Esophagus squamous epithelium (tissue), 4 donors: ENCODE measurements around the gene NUDT1.

Experiments used
- POLR2A ChIP-seq, 4 donors: fragments of 450-650 bp; IDR thresholded peaks; one replicate each; pipeline ENCODE4 v1.6.1; 2017; ENCODE audit warnings: antibody characterized with exemption in 4 of 4, mild to moderate bottlenecking in 4 of 4, moderate library complexity in 3 of 4
- TF ChIP-seq, protein P1 (sequence below), 6 experiments: fragments of 450-650 bp in 4 of 6; fragments of 200-600 bp in 2 of 6; sonication (generic) in 2 of 6; IDR thresholded peaks; one replicate each; pipeline ENCODE4 v1.5.1; 2016 to 2019; ENCODE audit warnings: antibody characterized with exemption in 6 of 6, mild to moderate bottlenecking in 4 of 6, moderate library complexity in 4 of 6

GRCh38 chr7:2269991-2270460 lies 28.0 kb downstream of the NUDT1 start:
- TF ChIP-seq POLR2A (IDR thresholded peaks at IDR 0.05) = no peak
- TF ChIP-seq, protein P1, sequence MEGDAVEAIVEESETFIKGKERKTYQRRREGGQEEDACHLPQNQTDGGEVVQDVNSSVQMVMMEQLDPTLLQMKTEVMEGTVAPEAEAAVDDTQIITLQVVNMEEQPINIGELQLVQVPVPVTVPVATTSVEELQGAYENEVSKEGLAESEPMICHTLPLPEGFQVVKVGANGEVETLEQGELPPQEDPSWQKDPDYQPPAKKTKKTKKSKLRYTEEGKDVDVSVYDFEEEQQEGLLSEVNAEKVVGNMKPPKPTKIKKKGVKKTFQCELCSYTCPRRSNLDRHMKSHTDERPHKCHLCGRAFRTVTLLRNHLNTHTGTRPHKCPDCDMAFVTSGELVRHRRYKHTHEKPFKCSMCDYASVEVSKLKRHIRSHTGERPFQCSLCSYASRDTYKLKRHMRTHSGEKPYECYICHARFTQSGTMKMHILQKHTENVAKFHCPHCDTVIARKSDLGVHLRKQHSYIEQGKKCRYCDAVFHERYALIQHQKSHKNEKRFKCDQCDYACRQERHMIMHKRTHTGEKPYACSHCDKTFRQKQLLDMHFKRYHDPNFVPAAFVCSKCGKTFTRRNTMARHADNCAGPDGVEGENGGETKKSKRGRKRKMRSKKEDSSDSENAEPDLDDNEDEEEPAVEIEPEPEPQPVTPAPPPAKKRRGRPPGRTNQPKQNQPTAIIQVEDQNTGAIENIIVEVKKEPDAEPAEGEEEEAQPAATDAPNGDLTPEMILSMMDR (IDR thresholded peaks at IDR 0.05) = no peak
